ACHN (cell line): ENCODE measurements around the gene C1GALT1C1.
A peak's percentile ranks its signal among the peaks of the same experiment; 100 is the strongest.
"Not testable (repeated sequence)": the region's sequence is repeated elsewhere in the genome, so short reads cannot be mapped to it uniquely, and the experiment has no call there.

Experiments
- DNase-seq: peaks from one replicate; pipeline ENCODE4 v3.0.0-alpha.2; 2015
- in situ Hi-C: cut with HindIII; loops from 2 replicates; pipeline ENCODE4 v1.10.0; 2017; ENCODE audit warnings: low sequenced_read_pairs, low pct_ligation_motif_present, low pct_unique_long_range_greater_than_20kb

Gene C1GALT1C1

DNA sequence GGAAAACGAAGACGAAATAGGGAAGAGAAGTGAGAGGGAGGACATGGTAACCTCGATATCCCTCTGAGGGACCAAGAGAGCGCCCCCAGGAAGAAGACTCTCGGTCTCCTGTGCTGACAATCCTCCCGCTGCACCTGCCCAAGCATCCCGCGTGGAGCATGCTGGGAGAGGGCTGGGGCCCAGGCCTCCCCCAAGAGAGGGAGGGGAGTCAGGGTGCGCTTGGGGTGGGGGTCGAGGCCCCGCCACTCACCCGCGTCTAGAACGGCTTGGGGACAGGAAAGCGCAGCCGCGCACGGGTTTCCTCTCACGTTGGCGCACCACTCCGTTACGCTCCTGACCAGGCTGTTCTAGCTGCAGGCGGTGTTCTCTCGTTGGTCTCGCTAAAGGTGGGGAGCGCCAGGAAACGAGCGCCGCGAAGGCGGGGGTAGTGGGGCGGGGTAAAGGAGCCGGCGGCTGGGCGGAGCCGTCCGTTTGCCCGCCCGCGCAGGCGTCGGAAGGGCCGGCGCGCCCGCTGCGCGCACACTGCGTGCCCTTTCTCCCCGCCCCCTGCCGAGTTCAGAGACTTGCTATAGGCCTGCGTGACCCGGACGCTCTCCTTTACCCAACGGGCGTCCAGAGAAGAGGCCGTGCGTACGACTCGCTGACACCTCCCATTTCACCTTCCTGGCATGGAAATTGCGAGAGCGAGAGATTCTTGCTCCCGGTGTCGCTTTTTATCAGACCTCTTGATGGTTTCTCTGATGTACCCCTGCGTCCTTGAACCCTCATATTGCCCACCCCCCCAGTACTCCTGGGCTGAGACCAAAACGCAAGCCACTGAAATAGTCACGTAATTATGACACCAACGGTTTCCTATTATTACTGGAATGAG is at the start of gene C1GALT1C1:
Gene C1GALT1C1 (minus strand): TSS at position 388 of the 871 bp plus-strand sequence. CDS start 2,888 bp downstream, outside the sequence.
- DNase-seq: peak; percentile 87
- in situ Hi-C loops: no loop called here

GRCh38 chrX:120677004-120677652 is 47.3 kb upstream of the C1GALT1C1 start:
- in situ Hi-C loops: no loop called here
- no peak for DNase-seq

DNA sequence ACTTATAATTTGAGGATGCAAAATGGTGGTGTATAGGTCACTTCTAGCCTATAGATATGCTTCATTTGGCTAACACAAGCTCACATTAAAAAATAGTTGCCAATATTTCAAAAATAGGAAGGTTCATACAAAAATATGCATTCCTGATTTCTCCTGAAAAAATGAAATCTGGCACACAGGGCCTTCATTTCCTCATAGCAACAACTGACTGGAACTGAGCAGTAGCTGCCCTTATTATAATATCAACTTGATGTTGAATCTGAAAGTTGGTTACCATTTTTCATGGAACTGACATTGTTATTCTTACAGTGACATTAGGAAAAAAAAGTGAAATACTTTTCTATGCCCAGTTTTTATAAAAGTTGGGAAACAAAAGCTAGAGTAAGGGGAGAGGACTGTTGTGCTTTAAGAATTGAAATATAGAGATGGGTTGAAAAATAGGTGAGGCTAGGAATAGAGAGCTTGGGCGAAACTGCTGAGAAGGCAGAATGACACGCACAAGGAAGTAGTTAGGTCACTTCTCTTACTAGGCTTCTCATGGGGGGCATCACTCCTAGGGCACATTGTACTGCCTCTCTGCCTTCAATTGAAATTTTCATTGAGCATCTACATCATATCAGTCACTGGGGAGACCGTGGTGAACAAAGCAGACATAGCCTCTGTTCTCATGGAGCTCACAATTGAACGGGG is 43.1 kb upstream of the C1GALT1C1 start:
- in situ Hi-C loops: no loop called here
- DNase-seq: no peak

- in situ Hi-C loops: no loop called here
- DNase-seq: peak; percentile 49
These were observed 42.5 kb upstream of the C1GALT1C1 start for GRCh38 chrX:120672389-120672788.

DNA sequence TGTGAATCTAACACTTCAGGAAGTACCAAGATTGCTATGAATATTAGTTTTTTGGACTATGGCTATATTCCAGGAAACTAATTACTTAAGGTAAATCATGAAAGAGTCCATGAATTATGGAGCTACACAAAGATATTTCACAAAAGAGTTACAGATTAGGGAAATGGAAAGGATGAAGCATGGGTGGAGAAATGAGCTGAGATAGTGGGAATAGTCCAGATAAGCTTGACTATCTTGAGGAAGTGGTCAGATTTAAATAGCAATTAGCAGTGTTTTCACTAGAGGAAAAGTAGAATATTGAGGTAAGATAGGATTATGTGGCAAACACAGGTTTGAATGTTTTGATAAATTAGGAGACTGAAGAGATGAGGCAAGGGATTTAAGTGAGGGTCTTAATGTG is 42.1 kb upstream of the C1GALT1C1 start:
- no peak for DNase-seq
- in situ Hi-C loops: no loop called here

GRCh38 chrX:120668357-120668756 is 38.5 kb upstream of the C1GALT1C1 start:
- in situ Hi-C loops: no loop called here
- DNase-seq: no peak

DNA sequence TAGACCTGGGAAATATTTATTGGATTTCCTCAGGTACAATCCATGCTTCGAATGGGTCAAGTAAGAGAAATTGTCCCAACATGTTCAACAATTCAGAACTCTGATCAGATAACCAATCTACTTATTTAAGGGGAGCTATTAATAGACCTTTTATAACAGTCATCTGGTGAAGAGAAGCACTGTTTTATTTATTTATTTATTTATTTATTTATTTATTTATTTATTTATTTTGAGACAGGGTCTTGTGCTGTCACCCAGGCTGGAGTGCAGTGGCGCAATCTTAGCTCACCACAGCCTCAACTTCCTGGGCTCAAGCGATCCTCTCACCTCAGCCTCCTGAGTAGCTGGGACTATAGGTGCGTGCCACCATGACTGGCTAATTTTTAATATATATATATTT is 34.7 kb upstream of the C1GALT1C1 start:
- DNase-seq, in situ Hi-C loops: not testable (repeated sequence)

DNA sequence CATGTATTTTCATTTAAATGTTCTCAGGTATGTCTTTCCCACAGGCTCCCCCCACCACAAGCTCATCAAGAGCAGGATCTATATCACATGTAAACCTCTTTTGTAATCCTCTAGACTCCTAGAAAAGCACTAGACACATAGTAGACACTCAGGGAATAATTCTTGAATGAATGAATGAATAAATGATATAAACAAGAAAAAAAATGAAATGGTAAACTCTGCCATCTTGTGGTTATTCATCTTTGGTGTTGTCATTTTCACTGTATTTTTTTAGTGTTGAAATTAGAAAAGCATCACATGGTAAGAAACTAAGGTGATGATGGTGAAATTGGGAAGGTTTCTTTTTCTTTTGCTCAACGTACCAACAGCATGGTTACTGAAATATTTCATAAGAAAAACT is 34.2 kb upstream of the C1GALT1C1 start:
- DNase-seq: peak; percentile 19
- in situ Hi-C loops: no loop called here

- DNase-seq: no peak
- in situ Hi-C loops: no loop called here
These were observed 32.8 kb upstream of the C1GALT1C1 start for GRCh38 chrX:120662662-120663061.

GRCh38 chrX:120660637-120661036 is 30.8 kb upstream of the C1GALT1C1 start:
- no peak for DNase-seq
- in situ Hi-C loops: no loop called here

GRCh38 chrX:120653000-120653399 is 23.1 kb upstream of the C1GALT1C1 start:
- no peak for DNase-seq
- in situ Hi-C loops: no loop called here

DNA sequence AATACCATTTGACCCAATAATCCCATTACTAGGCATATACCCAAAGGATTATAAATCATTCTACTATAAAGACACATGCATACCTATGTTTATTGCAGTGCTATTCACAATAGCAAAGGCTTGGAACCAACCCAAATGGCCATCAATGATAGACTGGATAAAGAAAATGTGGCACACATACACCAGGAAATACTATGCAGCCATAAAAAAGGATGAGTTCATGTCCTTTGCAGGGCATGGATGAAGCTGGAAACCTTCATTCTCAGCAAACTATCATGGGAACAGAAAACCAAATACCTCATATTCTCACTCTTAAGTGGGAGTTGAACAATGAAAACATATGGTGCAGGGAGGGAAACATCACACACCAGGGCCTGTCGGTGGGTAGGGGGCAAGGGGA is 22.4 kb upstream of the C1GALT1C1 start:
- in situ Hi-C loops, DNase-seq: not testable (repeated sequence)

DNA sequence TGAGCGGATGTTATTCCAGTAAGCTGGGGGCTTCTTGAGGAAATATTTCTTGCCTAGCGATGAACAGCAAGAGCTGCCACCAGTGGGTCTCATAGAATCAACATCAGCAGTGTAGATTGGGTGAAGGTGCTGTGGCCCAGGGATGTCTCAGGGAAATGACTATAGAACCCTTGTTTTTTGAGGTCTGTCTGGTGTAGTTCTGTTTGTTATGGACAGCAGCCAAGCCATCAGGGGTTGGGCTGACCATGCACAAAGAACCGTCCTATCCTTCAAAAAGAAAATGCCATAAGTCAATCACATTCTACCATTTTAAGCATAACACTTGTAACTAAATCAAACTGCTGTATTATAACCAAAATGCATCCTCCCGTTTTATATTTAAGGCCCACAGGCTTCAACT is 17.3 kb upstream of the C1GALT1C1 start:
- in situ Hi-C loops: no loop called here
- DNase-seq: no peak

GRCh38 chrX:120642871-120643270 is 13.0 kb upstream of the C1GALT1C1 start:
- no peak for DNase-seq
- in situ Hi-C loops: no loop called here

GRCh38 chrX:120638619-120639018 is 8.8 kb upstream of the C1GALT1C1 start:
- in situ Hi-C loops: no loop called here
- no peak for DNase-seq

DNA sequence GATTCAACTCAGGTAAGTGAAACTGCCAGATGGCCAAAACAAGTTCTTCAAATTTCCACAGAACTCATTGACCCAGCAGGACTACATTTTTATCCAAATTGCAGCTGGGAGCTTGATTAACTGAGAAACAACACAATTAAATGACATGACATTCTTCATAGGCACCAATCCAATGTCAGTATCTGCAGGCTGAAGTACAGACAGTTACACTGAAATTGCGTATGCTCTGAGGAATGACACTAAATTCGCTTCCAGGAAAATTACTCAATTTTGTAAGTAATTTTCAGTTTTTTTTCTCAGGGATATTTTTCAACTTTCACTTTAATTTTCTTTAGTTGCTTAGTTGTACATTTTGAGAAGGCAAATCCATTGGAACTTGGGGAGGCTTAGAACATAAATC is 4.5 kb downstream of the C1GALT1C1 start:
- in situ Hi-C loops: no loop called here
- no peak for DNase-seq

DNA sequence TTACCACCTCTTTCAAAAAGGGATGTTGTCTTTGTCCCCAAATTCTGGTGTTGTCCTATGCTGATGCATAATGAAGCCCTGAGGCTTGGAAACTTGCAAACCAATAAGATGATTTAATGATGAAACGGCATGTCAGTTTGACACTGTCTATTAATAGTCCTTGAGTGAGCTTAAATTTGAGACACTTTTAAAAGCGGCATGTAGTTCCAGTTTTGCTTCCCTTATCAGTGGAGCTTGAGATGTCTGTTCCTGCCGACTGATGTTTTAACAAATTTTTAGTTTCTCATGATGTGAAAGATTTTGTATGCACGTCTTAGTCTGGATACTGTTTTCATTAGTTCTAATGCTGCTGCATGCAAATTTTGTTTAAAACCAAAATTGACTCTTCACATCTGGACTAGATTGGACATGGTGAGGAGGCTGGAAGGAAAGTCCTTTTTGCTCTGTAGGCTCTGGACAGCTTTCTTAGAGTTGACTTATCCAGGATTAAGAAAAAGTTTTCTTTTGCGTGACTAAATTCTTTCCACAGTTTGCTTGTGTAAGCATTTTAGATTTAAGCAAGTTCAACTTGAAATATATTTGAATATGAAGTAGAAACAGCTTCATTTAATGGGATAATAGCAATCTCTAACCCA is 11.7 kb downstream of the C1GALT1C1 start:
- DNase-seq: no peak
- in situ Hi-C loops: no loop called here

DNA sequence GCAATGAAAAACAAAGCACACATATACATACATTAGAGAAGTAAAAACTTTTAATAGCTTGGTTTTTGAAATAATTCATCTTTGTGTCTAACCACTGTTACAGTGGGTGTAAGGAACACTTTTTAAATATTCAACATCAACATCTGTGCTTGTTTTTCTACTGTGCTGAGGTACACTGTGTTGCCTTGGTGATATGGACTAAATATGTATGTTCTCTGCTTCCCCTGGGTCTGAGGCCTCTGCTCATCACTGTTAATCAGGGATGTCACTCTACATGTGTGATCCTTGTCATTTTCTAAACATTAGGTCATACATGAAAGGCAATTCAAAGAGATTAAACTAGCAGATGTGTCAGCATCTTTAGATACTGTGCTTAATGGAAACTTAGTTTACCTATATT is 15.0 kb downstream of the C1GALT1C1 start:
- no peak for DNase-seq
- in situ Hi-C loops: no loop called here

GRCh38 chrX:120612086-120612485 is 17.8 kb downstream of the C1GALT1C1 start:
- DNase-seq: no peak
- in situ Hi-C loops: no loop called here
